Measurements from ENCODE around the gene RFFL.

RFFL gene

DNA sequence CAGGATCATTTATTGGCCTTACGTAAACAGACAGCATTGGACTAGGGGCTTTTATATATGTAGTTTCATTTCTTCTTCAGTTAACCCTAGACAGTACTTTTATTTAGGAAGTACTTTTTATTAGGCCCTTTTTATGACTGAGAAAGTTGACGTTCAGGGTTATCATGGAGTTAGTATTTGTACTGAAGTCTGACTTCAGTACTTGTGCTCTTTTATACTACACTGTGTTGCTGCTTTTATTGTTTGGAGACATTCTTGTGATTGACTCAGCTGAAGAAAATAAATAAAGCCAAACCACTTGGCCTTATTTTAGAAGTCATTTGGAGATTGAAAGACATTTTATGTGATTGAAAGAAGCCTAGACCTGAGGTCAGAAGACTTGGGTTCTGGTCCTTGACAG, 76.3 kb downstream of the RFFL start:
- no peak overlapping the region for H3K4me3 ChIP-seq (ENCODE audit: low read length in 2 of 2)
- no peak overlapping the region for H3K23ac ChIP-seq (ENCODE audit: low read depth, low read length, poor library complexity)
- no CpG with 5 or more reads among the region's 2 CpGs for WGBS, 2 donors (ENCODE audit: extremely low coverage in 2 of 2, insufficient read length in 2 of 2, insufficient replicate concordance in 1 of 2)
- no peak overlapping the region for H2BK120ac ChIP-seq (ENCODE audit: low read depth, low read length)
- no peak overlapping the region for H2AK5ac ChIP-seq (ENCODE audit: low read depth, low read length)
- H3K18ac ChIP-seq (ENCODE audit: low read length) = no peak overlapping the region
- H3K4me2 ChIP-seq (ENCODE audit: insufficient read depth, low read length, poor library complexity, severe bottlenecking) = no peak overlapping the region
- H3K27me3 ChIP-seq (ENCODE audit: control insufficient read depth in 3 of 3, insufficient read depth in 3 of 3, low read depth in 1 of 3, low read length in 3 of 3) = no peaks in the 10 kb centered on the region
- H3K36me3 ChIP-seq (replicated peaks in 1 of 2; ENCODE audit: control insufficient read depth in 2 of 2, insufficient read depth in 2 of 2, low read length in 2 of 2) = peaks cover 47 to 94% of the 10 kb centered on the region in 2 donors
- no peak overlapping the region for H4K8ac ChIP-seq (ENCODE audit: low read depth, low read length)
- no peak overlapping the region for H2AFZ ChIP-seq (ENCODE audit: low read length)
- no peak overlapping the region for H2BK12ac ChIP-seq (ENCODE audit: low read length)
- DNase-seq (ENCODE audit: low spot score) = no peak
- H2BK15ac ChIP-seq (ENCODE audit: low read length) = no peak overlapping the region
- no peak overlapping the region for H3K4ac ChIP-seq (ENCODE audit: low read length)
- no peak overlapping the region for H3K14ac ChIP-seq (ENCODE audit: low read length)
- no peak overlapping the region for H4K91ac ChIP-seq (ENCODE audit: low read depth, low read length, poor library complexity)
- no peaks in the 10 kb centered on the region for H3K4me1 ChIP-seq (ENCODE audit: control insufficient read depth in 2 of 2, insufficient read depth in 1 of 2, low read depth in 1 of 2, low read length in 2 of 2)
- H3K79me1 ChIP-seq (ENCODE audit: low read depth, low read length) = no peaks in the 10 kb centered on the region
- no peak overlapping the region for H2BK5ac ChIP-seq (ENCODE audit: low read length)
- H3K9me3 ChIP-seq (replicated peaks in 1 of 2; ENCODE audit: control insufficient read depth in 2 of 2, insufficient read depth in 1 of 2, low read depth in 1 of 2, low read length in 2 of 2) = no peaks in the 10 kb centered on the region
- no peak overlapping the region for H3K9ac ChIP-seq (ENCODE audit: low read depth, low read length, poor library complexity)
- H3K27ac ChIP-seq (replicated peaks; ENCODE audit: low read length) = no peak overlapping the region

DNA sequence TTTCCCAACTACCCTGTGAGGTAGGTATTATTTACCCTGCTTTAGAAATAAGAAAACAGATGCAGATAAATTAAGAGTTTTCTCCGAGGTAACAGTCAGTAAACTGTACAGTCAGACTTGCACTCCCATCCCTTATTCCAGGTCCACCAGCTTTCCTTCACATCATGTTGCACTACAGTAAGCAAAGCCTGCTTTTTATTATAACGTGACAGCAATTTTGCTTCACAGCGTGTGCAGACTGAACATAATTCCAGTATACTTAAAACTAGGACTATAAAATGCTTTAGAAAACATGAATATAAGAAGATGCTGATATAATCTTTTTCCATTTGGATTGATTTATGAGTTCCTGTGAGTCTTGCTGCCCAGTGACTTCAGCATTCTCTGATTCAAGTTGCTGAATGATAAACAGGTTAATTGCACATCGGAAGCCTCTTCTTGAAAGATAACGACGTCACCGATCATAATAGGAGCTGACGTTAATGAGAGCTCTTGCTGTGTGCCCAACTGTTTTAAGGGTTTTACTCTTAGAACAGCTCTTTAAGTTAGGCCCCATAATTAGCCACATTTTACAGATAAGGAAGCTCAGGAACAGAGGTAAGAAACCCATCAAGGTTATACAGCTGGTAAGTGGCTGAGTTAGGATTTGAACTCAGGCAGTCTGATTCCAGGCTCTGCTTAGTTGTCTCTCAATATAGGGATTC, 81.8 kb downstream of the RFFL start:
- H3K27me3 ChIP-seq (ENCODE audit: control insufficient read depth in 3 of 3, insufficient read depth in 3 of 3, low read depth in 1 of 3, low read length in 3 of 3) = no peaks in the 10 kb centered on the region
- H2BK15ac ChIP-seq (ENCODE audit: low read length) = no peak overlapping the region
- H3K14ac ChIP-seq (ENCODE audit: low read length) = no peak overlapping the region
- peaks cover 9 to 41% of the 10 kb centered on the region in 2 donors for H3K36me3 ChIP-seq (replicated peaks in 1 of 2; ENCODE audit: control insufficient read depth in 2 of 2, insufficient read depth in 2 of 2, low read length in 2 of 2)
- H3K18ac ChIP-seq (ENCODE audit: low read length) = no peak overlapping the region
- no peak overlapping the region for H3K9ac ChIP-seq (ENCODE audit: low read depth, low read length, poor library complexity)
- H3K4me3 ChIP-seq (ENCODE audit: low read length in 2 of 2) = peak overlapping the region; percentile 78 to 92
- H2BK120ac ChIP-seq (ENCODE audit: low read depth, low read length) = no peak overlapping the region
- H3K9me3 ChIP-seq (replicated peaks in 1 of 2; ENCODE audit: control insufficient read depth in 2 of 2, insufficient read depth in 1 of 2, low read depth in 1 of 2, low read length in 2 of 2) = no peaks in the 10 kb centered on the region
- peak overlapping the region; percentile 88 for H3K27ac ChIP-seq (replicated peaks; ENCODE audit: low read length)
- H2AK5ac ChIP-seq (ENCODE audit: low read depth, low read length) = no peak overlapping the region
- DNase-seq (ENCODE audit: low spot score) = no peak
- no CpG with 5 or more reads among the region's 8 CpGs for whole genome bisulfite sequencing, 2 donors (ENCODE audit: extremely low coverage in 2 of 2, insufficient read length in 2 of 2, insufficient replicate concordance in 1 of 2)
- peak overlapping the region; percentile 95 for H2AFZ ChIP-seq (ENCODE audit: low read length)
- no peak overlapping the region for H3K4ac ChIP-seq (ENCODE audit: low read length)
- no peak overlapping the region for H2BK5ac ChIP-seq (ENCODE audit: low read length)
- no peak overlapping the region for H4K8ac ChIP-seq (ENCODE audit: low read depth, low read length)
- no peak overlapping the region for H4K91ac ChIP-seq (ENCODE audit: low read depth, low read length, poor library complexity)
- peak overlapping the region; percentile 70 for H3K4me2 ChIP-seq (ENCODE audit: insufficient read depth, low read length, poor library complexity, severe bottlenecking)
- H3K23ac ChIP-seq (ENCODE audit: low read depth, low read length, poor library complexity) = no peak overlapping the region
- H2BK12ac ChIP-seq (ENCODE audit: low read length) = no peak overlapping the region
- no peaks in the 10 kb centered on the region for H3K4me1 ChIP-seq (ENCODE audit: control insufficient read depth in 2 of 2, insufficient read depth in 1 of 2, low read depth in 1 of 2, low read length in 2 of 2)
- no peaks in the 10 kb centered on the region for H3K79me1 ChIP-seq (ENCODE audit: low read depth, low read length)

DNA sequence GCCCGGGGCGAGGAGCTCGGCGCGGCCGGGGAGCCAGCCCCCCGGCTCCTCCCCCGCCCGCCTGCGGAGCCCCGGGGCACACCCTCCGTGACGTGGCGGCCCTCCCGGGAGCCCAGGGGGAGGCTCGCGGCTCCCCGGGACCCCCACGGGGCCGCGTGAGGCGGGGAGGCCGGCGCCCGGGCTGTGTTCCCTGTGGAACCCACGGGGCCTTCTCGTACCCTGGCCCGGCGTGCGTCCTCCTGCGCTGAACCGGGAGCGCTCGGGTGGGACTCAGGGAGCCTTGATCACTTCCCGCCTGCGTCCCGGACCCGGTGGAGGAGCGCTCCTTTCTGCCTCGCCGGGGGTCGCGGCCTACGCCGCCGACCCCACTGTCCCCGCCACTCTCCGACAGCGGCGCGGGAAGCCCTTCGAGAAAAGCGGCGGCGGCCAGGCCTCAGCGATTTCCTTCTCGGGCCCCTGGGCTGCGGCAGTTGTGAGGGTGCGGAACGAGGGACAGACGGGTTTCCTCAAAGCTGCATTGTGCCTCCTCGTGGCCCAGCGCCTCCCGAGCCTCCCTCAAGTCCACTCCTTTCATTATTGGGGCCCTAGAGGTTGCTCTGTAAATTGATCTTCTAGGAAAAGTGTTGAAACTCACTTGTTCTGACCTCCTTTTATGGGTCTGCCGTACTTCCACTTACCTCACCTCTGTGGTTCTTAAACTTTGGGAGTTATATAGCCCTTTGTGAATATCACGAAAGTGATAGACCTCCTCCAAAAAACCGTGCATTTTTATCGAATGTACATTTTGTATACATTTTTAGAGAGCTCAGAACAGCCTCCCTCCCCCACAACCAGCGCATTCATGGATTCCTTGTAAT, 82.6 kb downstream of the RFFL start:
- Histone ChIP-seq H3K36me3 (replicated peaks in 1 of 2; ENCODE audit: control insufficient read depth in 2 of 2, insufficient read depth in 2 of 2, low read length in 2 of 2) (peaks cover 7 to 34% of the 10 kb centered on the region in 2 donors), H2AK5ac (ENCODE audit: low read depth, low read length) (peak overlapping the region; percentile 73), H2BK120ac (ENCODE audit: low read depth, low read length) (no peak overlapping the region), H2BK5ac (ENCODE audit: low read length) (peak overlapping the region; percentile 59), H3K79me1 (ENCODE audit: low read depth, low read length) (no peaks in the 10 kb centered on the region), H3K4me2 (ENCODE audit: insufficient read depth, low read length, poor library complexity, severe bottlenecking) (peak overlapping the region; percentile 70), H3K27me3 (ENCODE audit: control insufficient read depth in 3 of 3, insufficient read depth in 3 of 3, low read depth in 1 of 3, low read length in 3 of 3) (no peaks in the 10 kb centered on the region), H3K23ac (ENCODE audit: low read depth, low read length, poor library complexity) (peak overlapping the region; percentile 94), H3K18ac (ENCODE audit: low read length) (peak overlapping the region; percentile 97), H3K4me3 (ENCODE audit: low read length in 2 of 2) (peak overlapping the region; percentile 78 to 92), H3K9ac (ENCODE audit: low read depth, low read length, poor library complexity) (peak overlapping the region; percentile 98), H4K8ac (ENCODE audit: low read depth, low read length) (peak overlapping the region; percentile 23), H3K4me1 (ENCODE audit: control insufficient read depth in 2 of 2, insufficient read depth in 1 of 2, low read depth in 1 of 2, low read length in 2 of 2) (no peaks in the 10 kb centered on the region), H2AFZ (ENCODE audit: low read length) (peak overlapping the region; percentile 95), H2BK15ac (ENCODE audit: low read length) (peak overlapping the region; percentile 41), H3K4ac (ENCODE audit: low read length) (no peak overlapping the region), H3K14ac (ENCODE audit: low read length) (no peak overlapping the region), H3K9me3 (replicated peaks in 1 of 2; ENCODE audit: control insufficient read depth in 2 of 2, insufficient read depth in 1 of 2, low read depth in 1 of 2, low read length in 2 of 2) (no peaks in the 10 kb centered on the region), H2BK12ac (ENCODE audit: low read length) (no peak overlapping the region), H4K91ac (ENCODE audit: low read depth, low read length, poor library complexity) (no peak overlapping the region), H3K27ac (replicated peaks; ENCODE audit: low read length) (peak overlapping the region; percentile 88)
- WGBS, 2 donors (ENCODE audit: extremely low coverage in 2 of 2, insufficient read length in 2 of 2, insufficient replicate concordance in 1 of 2) = no CpG with 5 or more reads among the region's 69 CpGs
- DNase-seq (ENCODE audit: low spot score) = peak; percentile 56

DNA sequence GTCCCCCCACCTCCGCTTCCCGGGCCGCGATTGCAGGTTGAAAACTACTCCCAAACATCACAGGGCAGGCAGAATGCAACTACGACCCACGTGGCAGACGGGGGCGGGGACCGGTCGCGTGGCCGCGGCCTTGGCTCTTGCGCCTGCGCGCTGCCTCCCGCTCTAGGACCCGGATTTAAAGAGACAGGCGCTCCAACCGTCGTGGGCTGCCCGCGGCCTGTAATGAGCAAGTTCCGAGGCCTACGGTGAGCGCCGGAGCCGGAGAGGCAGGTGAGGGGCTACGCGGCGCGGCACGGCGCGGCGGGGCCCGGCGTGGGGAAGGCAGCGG, 83.2 kb downstream of the RFFL start, which contains the start of gene LIG3:
Gene LIG3 (plus strand): TSS at position 160 of the 328 bp plus-strand sequence. CDS start 2,494 bp downstream, outside the sequence.
- no peaks in the 10 kb centered on the region for H3K27me3 ChIP-seq (ENCODE audit: control insufficient read depth in 3 of 3, insufficient read depth in 3 of 3, low read depth in 1 of 3, low read length in 3 of 3)
- no CpG with 5 or more reads among the region's 39 CpGs for WGBS, 2 donors (ENCODE audit: extremely low coverage in 2 of 2, insufficient read length in 2 of 2, insufficient replicate concordance in 1 of 2)
- peak within 1 kb of the TSS; percentile 94 for H3K23ac ChIP-seq (ENCODE audit: low read depth, low read length, poor library complexity)
- peak within 1 kb of the TSS; percentile 70 for H3K4me2 ChIP-seq (ENCODE audit: insufficient read depth, low read length, poor library complexity, severe bottlenecking)
- H2BK12ac ChIP-seq (ENCODE audit: low read length) = no peak within 1 kb of the TSS
- H2BK15ac ChIP-seq (ENCODE audit: low read length) = peak within 1 kb of the TSS; percentile 41
- H4K8ac ChIP-seq (ENCODE audit: low read depth, low read length) = peak within 1 kb of the TSS; percentile 23
- H3K18ac ChIP-seq (ENCODE audit: low read length) = peak within 1 kb of the TSS; percentile 97
- H4K91ac ChIP-seq (ENCODE audit: low read depth, low read length, poor library complexity) = no peak within 1 kb of the TSS
- no peaks in the 10 kb centered on the region for H3K79me1 ChIP-seq (ENCODE audit: low read depth, low read length)
- DNase-seq (ENCODE audit: low spot score) = peak; percentile 91
- no peaks in the 10 kb centered on the region for H3K9me3 ChIP-seq (replicated peaks in 1 of 2; ENCODE audit: control insufficient read depth in 2 of 2, insufficient read depth in 1 of 2, low read depth in 1 of 2, low read length in 2 of 2)
- peak within 1 kb of the TSS; percentile 95 for H2AFZ ChIP-seq (ENCODE audit: low read length)
- H3K9ac ChIP-seq (ENCODE audit: low read depth, low read length, poor library complexity) = peak within 1 kb of the TSS; percentile 98
- H3K4me3 ChIP-seq (ENCODE audit: low read length in 2 of 2) = peak within 1 kb of the TSS; percentile 78 to 92
- H2BK120ac ChIP-seq (ENCODE audit: low read depth, low read length) = no peak within 1 kb of the TSS
- peak within 1 kb of the TSS; percentile 88 for H3K27ac ChIP-seq (replicated peaks; ENCODE audit: low read length)
- H3K36me3 ChIP-seq (replicated peaks in 1 of 2; ENCODE audit: control insufficient read depth in 2 of 2, insufficient read depth in 2 of 2, low read length in 2 of 2) = peaks cover 7 to 28% of the 10 kb centered on the region in 2 donors
- H3K4ac ChIP-seq (ENCODE audit: low read length) = no peak within 1 kb of the TSS
- peak within 1 kb of the TSS; percentile 59 for H2BK5ac ChIP-seq (ENCODE audit: low read length)
- H3K4me1 ChIP-seq (ENCODE audit: control insufficient read depth in 2 of 2, insufficient read depth in 1 of 2, low read depth in 1 of 2, low read length in 2 of 2) = no peaks in the 10 kb centered on the region
- H2AK5ac ChIP-seq (ENCODE audit: low read depth, low read length) = peak within 1 kb of the TSS; percentile 73
- H3K14ac ChIP-seq (ENCODE audit: low read length) = no peak within 1 kb of the TSS

Data from neuronal stem cell (in vitro differentiated cells).